BLaER1 treated with 17β-estradiol and CSF1 and Interleukin-3, amounts not matched to agents 10 nM and 100 nM (cell line): Measurements from ENCODE around the gene CCDC187.
"Not testable (repeated sequence)": the region's sequence is repeated elsewhere in the genome, so short reads cannot be mapped to it uniquely, and the experiment has no call there.

Experiments used
- H3K27ac ChIP-seq, 11 experiments: shearing (Covaris generic); formaldehyde crosslinking; 2 replicates each; pipeline ENCODE4 v1.8.1; 2022
- H3K27me3 ChIP-seq, 11 experiments: shearing (Covaris generic); formaldehyde crosslinking; 2 replicates each; pipeline ENCODE4 v1.8.1; 2022
- H3K36me3 ChIP-seq, 11 experiments: shearing (Covaris generic); formaldehyde crosslinking; 2 replicates each; pipeline ENCODE4 v1.8.1; 2022
- H3K4me1 ChIP-seq, 10 experiments: shearing (Covaris generic); formaldehyde crosslinking; 2 replicates each; pipeline ENCODE4 v1.8.1; 2022
- H3K4me2 ChIP-seq, 11 experiments: shearing (Covaris generic); formaldehyde crosslinking; 2 replicates each; pipeline ENCODE4 v1.8.1; 2022
- H3K4me3 ChIP-seq, 10 experiments: shearing (Covaris generic); formaldehyde crosslinking; 2 replicates each; pipeline ENCODE4 v1.8.1; 2022
- H3K9ac ChIP-seq, 11 experiments: shearing (Covaris generic); formaldehyde crosslinking; 2 replicates each; pipeline ENCODE4 v1.8.1; 2022
- H3K9me3 ChIP-seq, 11 experiments: shearing (Covaris generic); formaldehyde crosslinking; replicated peaks in 1 of 11; 2 replicates each; pipeline ENCODE4 v1.8.1; 2022
- H4K20me1 ChIP-seq, 11 experiments: shearing (Covaris generic); formaldehyde crosslinking; 2 replicates each; pipeline ENCODE4 v1.8.1; 2022
- Cebpa-rat ChIP-seq, 11 experiments: shearing (Covaris generic); IDR thresholded peaks; 2 replicates each; pipeline ENCODE4 v1.8.1; 2022

The CCDC187 gene

GRCh38 chr9:136237486-136238341 lies 66.2 kb downstream of the CCDC187 start:
- Histone ChIP-seq H3K9ac (peak overlapping the region in 7 of 11 experiments; percentile 15 to 66 (median 47); a peak in 13 of 22 replicates), H3K4me1 (peaks cover 60 to 100% (median 100%) of the 10 kb centered on the region in 10 experiments), H3K4me3 (peak overlapping the region in 5 of 10 experiments; percentile 6 to 53 (median 20); a peak in 8 of 20 replicates), H3K27ac (peak overlapping the region in 4 of 11 experiments; percentile 48 to 57 (median 53); a peak in 8 of 22 replicates), H3K36me3 (peaks cover 8 to 51% (median 32%) of the 10 kb centered on the region in 11 experiments; a peak in 20 of 22 replicates), H3K4me2 (peak overlapping the region; percentile 70 to 100 (median 95)), H3K27me3 (peaks cover 0 to 44% (median 0%) of the 10 kb centered on the region in 11 experiments; a peak in 6 of 22 replicates), H4K20me1 (peaks cover 62 to 100% (median 100%) of the 10 kb centered on the region in 11 experiments; a peak in 21 of 22 replicates), H3K9me3 (no peaks in the 10 kb centered on the region)
- peak in 1 of 11 experiments; percentile 36; a peak in 2 of 22 replicates for TF ChIP-seq Cebpa-rat (IDR thresholded peaks at IDR 0.05)

GRCh38 chr9:136236471-136237410 lies 67.2 kb downstream of the CCDC187 start:
- Histone ChIP-seq H3K4me1 (peaks cover 63 to 100% (median 100%) of the 10 kb centered on the region in 10 experiments), H3K4me3 (peak overlapping the region in 2 of 10 experiments; percentile 20 to 53; a peak in 3 of 20 replicates), H3K27ac (peak overlapping the region in 3 of 11 experiments; percentile 11 to 52 (median 41); a peak in 2 of 22 replicates), H4K20me1 (peaks cover 53 to 100% (median 99%) of the 10 kb centered on the region in 11 experiments; a peak in 21 of 22 replicates), H3K27me3 (peaks cover 0 to 44% (median 0%) of the 10 kb centered on the region in 11 experiments; a peak in 6 of 22 replicates), H3K9ac (0 out of 22 replicates have a peak overlapping the region, but pooled peaks of 1 of the 11 experiments have one; percentile 47), H3K4me2 (peak overlapping the region; percentile 70 to 100 (median 95); a peak in 21 of 22 replicates), H3K36me3 (peaks cover 8 to 43% (median 32%) of the 10 kb centered on the region in 11 experiments; a peak in 20 of 22 replicates)
- H3K9me3 ChIP-seq = not testable (repeated sequence)

- Histone ChIP-seq H3K27ac (no peak overlapping the region), H3K27me3 (peaks cover 0 to 37% (median 0%) of the 10 kb centered on the region in 11 experiments; a peak in 6 of 22 replicates), H3K4me3 (no peak overlapping the region), H3K9me3 (no peaks in the 10 kb centered on the region), H3K4me2 (peak overlapping the region in 9 of 11 experiments; percentile 89 to 99 (median 95); a peak in 17 of 22 replicates), H3K4me1 (peaks cover 61 to 100% (median 99%) of the 10 kb centered on the region in 10 experiments), H3K9ac (no peak overlapping the region), H3K36me3 (peaks cover 8 to 44% (median 38%) of the 10 kb centered on the region in 11 experiments; a peak in 20 of 22 replicates), H4K20me1 (peaks cover 45 to 100% (median 98%) of the 10 kb centered on the region in 11 experiments; a peak in 21 of 22 replicates)
- TF ChIP-seq Cebpa-rat (IDR thresholded peaks at IDR 0.05) = no peak
These were observed 68.0 kb downstream of the CCDC187 start for GRCh38 chr9:136235709-136236455.

GRCh38 chr9:136235171-136235570 lies 68.7 kb downstream of the CCDC187 start:
- H3K4me1 ChIP-seq = peaks cover 54 to 100% (median 98%) of the 10 kb centered on the region in 10 experiments
- H4K20me1 ChIP-seq = peaks cover 38 to 100% (median 98%) of the 10 kb centered on the region in 11 experiments; a peak in 21 of 22 replicates
- TF ChIP-seq Cebpa-rat (IDR thresholded peaks at IDR 0.05) = no peak
- H3K9ac ChIP-seq = no peak overlapping the region
- H3K9me3 ChIP-seq = no peaks in the 10 kb centered on the region
- peaks cover 8 to 50% (median 40%) of the 10 kb centered on the region in 11 experiments; a peak in 20 of 22 replicates for H3K36me3 ChIP-seq
- H3K4me2 ChIP-seq = peak overlapping the region in 9 of 11 experiments; percentile 77 to 99 (median 94); a peak in 14 of 22 replicates
- H3K4me3 ChIP-seq = no peak overlapping the region
- H3K27ac ChIP-seq = no peak overlapping the region
- peaks cover 0 to 32% (median 0%) of the 10 kb centered on the region in 11 experiments; a peak in 6 of 22 replicates for H3K27me3 ChIP-seq

- Histone ChIP-seq H3K4me3 (no peak overlapping the region), H3K27me3 (peaks cover 0 to 32% (median 0%) of the 10 kb centered on the region in 11 experiments; a peak in 6 of 22 replicates), H3K9me3 (no peaks in the 10 kb centered on the region), H4K20me1 (peaks cover 34 to 100% (median 98%) of the 10 kb centered on the region in 11 experiments; a peak in 21 of 22 replicates), H3K9ac (no peak overlapping the region), H3K36me3 (peaks cover 8 to 54% (median 40%) of the 10 kb centered on the region in 11 experiments; a peak in 20 of 22 replicates), H3K4me1 (peaks cover 49 to 100% (median 97%) of the 10 kb centered on the region in 10 experiments), H3K27ac (no peak overlapping the region), H3K4me2 (peak overlapping the region in 9 of 11 experiments; percentile 77 to 99 (median 94); a peak in 17 of 22 replicates)
- no peak for TF ChIP-seq Cebpa-rat (IDR thresholded peaks at IDR 0.05)
These were observed 69.3 kb downstream of the CCDC187 start for GRCh38 chr9:136234597-136234996.

- H3K27me3 ChIP-seq = peaks cover 0 to 30% (median 0%) of the 10 kb centered on the region in 11 experiments; a peak in 6 of 22 replicates
- H3K9ac ChIP-seq = peak overlapping the region in 2 of 11 experiments; percentile 3 to 14; a peak in 2 of 22 replicates
- H3K4me1 ChIP-seq = peaks cover 46 to 100% (median 96%) of the 10 kb centered on the region in 10 experiments
- H3K27ac ChIP-seq = no peak overlapping the region
- H3K9me3 ChIP-seq = no peaks in the 10 kb centered on the region
- no peak overlapping the region for H3K4me3 ChIP-seq
- peaks cover 8 to 54% (median 40%) of the 10 kb centered on the region in 11 experiments; a peak in 20 of 22 replicates for H3K36me3 ChIP-seq
- peak overlapping the region; percentile 77 to 99 (median 94) for H3K4me2 ChIP-seq
- no peak for TF ChIP-seq Cebpa-rat (IDR thresholded peaks at IDR 0.05)
- peaks cover 29 to 100% (median 98%) of the 10 kb centered on the region in 11 experiments; a peak in 21 of 22 replicates for H4K20me1 ChIP-seq
These were observed 70.0 kb downstream of the CCDC187 start for GRCh38 chr9:136233868-136234267.

GRCh38 chr9:136233411-136233810 lies 70.5 kb downstream of the CCDC187 start:
- Histone ChIP-seq H3K9me3 (no peaks in the 10 kb centered on the region), H3K27ac (no peak overlapping the region; a peak in 1 of 22 replicates), H3K9ac (peak overlapping the region in 3 of 11 experiments; percentile 14 to 53 (median 40); a peak in 5 of 22 replicates), H3K4me3 (no peak overlapping the region; a peak in 1 of 20 replicates), H3K4me2 (peak overlapping the region; percentile 77 to 99 (median 94)), H3K36me3 (peaks cover 8 to 54% (median 40%) of the 10 kb centered on the region in 11 experiments; a peak in 20 of 22 replicates), H3K4me1 (peaks cover 46 to 100% (median 96%) of the 10 kb centered on the region in 10 experiments), H4K20me1 (peaks cover 25 to 100% (median 98%) of the 10 kb centered on the region in 11 experiments; a peak in 21 of 22 replicates), H3K27me3 (peaks cover 0 to 25% (median 0%) of the 10 kb centered on the region in 11 experiments; a peak in 6 of 22 replicates)
- TF ChIP-seq Cebpa-rat (IDR thresholded peaks at IDR 0.05) = no peak
